Tibial nerve (tissue), 4 donors: ENCODE results near the gene NEK11.

Experiments
- CTCF ChIP-seq, 5 experiments: fragments of 200-600 bp in 3 of 5; fragments of 450-650 bp in 2 of 5; sonication (generic) in 3 of 5; IDR thresholded peaks; one replicate each; pipeline ENCODE4 v1.5.1; 2016 to 2019; ENCODE audit warnings: antibody characterized with exemption in 5 of 5, mild to moderate bottlenecking in 3 of 5, moderate library complexity in 2 of 5
- EP300 ChIP-seq, 2 donors: sonication (generic); formaldehyde crosslinking; IDR thresholded peaks; one replicate each; pipeline ENCODE4 v1.6.1; 2017; ENCODE audit warnings: antibody characterized with exemption in 2 of 2, mild to moderate bottlenecking in 1 of 2
- POLR2A ChIP-seq, 2 donors: fragments of 450-650 bp; IDR thresholded peaks; one replicate each; pipeline ENCODE4 v1.6.1; 2017; ENCODE audit warnings: antibody characterized with exemption in 2 of 2, mild to moderate bottlenecking in 2 of 2, moderate library complexity in 2 of 2

DNA sequence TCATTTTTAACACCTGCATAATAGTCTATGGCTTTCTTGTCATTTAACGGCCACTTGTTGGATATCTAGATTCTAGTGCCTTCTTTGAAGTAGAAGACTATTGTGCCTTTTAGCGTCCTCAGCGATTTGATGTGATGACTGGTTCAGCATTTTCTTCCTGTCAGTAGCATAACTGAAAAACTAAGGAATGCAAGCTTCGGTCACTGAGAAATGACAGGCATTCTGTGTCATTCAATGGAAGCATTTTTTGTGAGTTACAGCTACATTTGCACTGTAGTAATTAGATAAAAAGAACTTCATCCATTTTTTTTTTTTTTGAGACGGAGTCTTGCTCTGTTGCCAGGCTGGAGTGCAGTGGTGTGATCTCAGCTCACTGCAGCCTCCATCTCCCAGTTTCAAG is 10.3 kb downstream of the NEK11 start:
- TF ChIP-seq CTCF (IDR thresholded peaks at IDR 0.05) (no peak), POLR2A (IDR thresholded peaks at IDR 0.05) (no peak), EP300 (IDR thresholded peaks at IDR 0.05) (no peak)
